ENCODE measurements around the gene IQCF2.

GRCh38 chr3:51891242-51892039 is 30.0 kb downstream of the IQCF2 start:
- TF ChIP-seq CTCF (IDR thresholded peaks at IDR 0.05 in 8 of 11, conservative IDR thresholded peaks at IDR 0.05 in 3 of 11) (no peak), POLR2A (IDR thresholded peaks at IDR 0.05) (no peak)
